RWPE2 (cell line): Measurements from ENCODE around the gene NUDCD3.

Experiments used
- ATAC-seq: fragments of 200-7000 bp; cut with Tn5 transposase; 3 replicates; pipeline ENCODE4 v1.9.1; 2021; ENCODE audit warnings: low read depth
- DNase-seq: peaks from one replicate; pipeline ENCODE4 v3.0.0-alpha.2; 2020; ENCODE audit warnings: low spot score
- H3K27ac ChIP-seq: fragments of 450-650 bp; 2 replicates; pipeline ENCODE4 v1.5.1; 2017; ENCODE audit warnings: mild to moderate bottlenecking; ENCODE audit not compliant: poor library complexity, severe bottlenecking
- H3K27me3 ChIP-seq: fragments of 250-450 bp; sonication (Bioruptor Pico); 2 replicates; pipeline ENCODE4 v1.5.1; 2021; ENCODE audit warnings: mild to moderate bottlenecking, moderate library complexity; ENCODE audit not compliant: insufficient read depth, poor library complexity, severe bottlenecking
- H3K36me3 ChIP-seq: fragments of 250-450 bp; sonication (Bioruptor Pico); 2 replicates; pipeline ENCODE4 v1.5.1; 2020; ENCODE audit warnings: low read depth, mild to moderate bottlenecking, moderate library complexity
- H3K4me1 ChIP-seq: fragments of 250-450 bp; sonication (Bioruptor Pico); 2 replicates; pipeline ENCODE4 v1.5.1; 2021; ENCODE audit warnings: mild to moderate bottlenecking, moderate library complexity; ENCODE audit not compliant: insufficient read depth, poor library complexity, severe bottlenecking
- H3K4me3 ChIP-seq: fragments of 250-450 bp; sonication (Bioruptor Pico); 2 replicates; pipeline ENCODE4 v1.5.1; 2021; ENCODE audit warnings: mild to moderate bottlenecking, moderate library complexity; ENCODE audit not compliant: severe bottlenecking
- H3K9me3 ChIP-seq: fragments of 250-450 bp; sonication (Bioruptor Pico); 2 replicates; pipeline ENCODE4 v1.5.1; 2021; ENCODE audit warnings: mild to moderate bottlenecking, moderate library complexity; ENCODE audit not compliant: severe bottlenecking
- CTCF ChIP-seq: fragments of 450-650 bp; IDR thresholded peaks from one replicate; pipeline ENCODE4 v1.5.1; 2017; ENCODE audit warnings: mild to moderate bottlenecking, moderate library complexity; ENCODE audit not compliant: poor library complexity, severe bottlenecking

Gene NUDCD3

GRCh38 chr7:44394636-44395035 is 95.8 kb downstream of the NUDCD3 start:
- H3K4me1 ChIP-seq = no peaks in the 10 kb centered on the region
- no peak for ATAC-seq
- DNase-seq = no peak
- no peak for TF ChIP-seq CTCF
- H3K36me3 ChIP-seq = peaks cover 48% of the 10 kb centered on the region
- H3K4me3 ChIP-seq = no peak overlapping the region
- no peak overlapping the region for H3K27ac ChIP-seq
- H3K27me3 ChIP-seq = no peaks in the 10 kb centered on the region
- H3K9me3 ChIP-seq = no peaks in the 10 kb centered on the region

- no peak overlapping the region for H3K27ac ChIP-seq
- ATAC-seq (no peak), DNase-seq (no peak)
- H3K36me3 ChIP-seq = peaks cover 48% of the 10 kb centered on the region
- H3K27me3 ChIP-seq = no peaks in the 10 kb centered on the region
- no peak overlapping the region for H3K4me3 ChIP-seq
- TF ChIP-seq CTCF = no peak
- no peaks in the 10 kb centered on the region for H3K4me1 ChIP-seq
- no peaks in the 10 kb centered on the region for H3K9me3 ChIP-seq
Measured at GRCh38 chr7:44394112-44394447, 96.4 kb downstream of the NUDCD3 start.

- ATAC-seq = no peak
- H3K27me3 ChIP-seq = no peaks in the 10 kb centered on the region
- peaks cover 52% of the 10 kb centered on the region for H3K36me3 ChIP-seq
- no peak for TF ChIP-seq CTCF
- H3K4me3 ChIP-seq = no peak overlapping the region
- no peak for DNase-seq
- H3K9me3 ChIP-seq = no peaks in the 10 kb centered on the region
- H3K27ac ChIP-seq = no peak overlapping the region
- no peaks in the 10 kb centered on the region for H3K4me1 ChIP-seq
Measured at GRCh38 chr7:44393238-44394111, 97.0 kb downstream of the NUDCD3 start.

- H3K4me1 ChIP-seq = no peaks in the 10 kb centered on the region
- H3K9me3 ChIP-seq = no peaks in the 10 kb centered on the region
- no peak for TF ChIP-seq CTCF
- ATAC-seq (no peak; the same call in 2 of the 3 replicates), DNase-seq (no peak)
- H3K27me3 ChIP-seq = no peaks in the 10 kb centered on the region
- no peak overlapping the region for H3K27ac ChIP-seq
- no peak overlapping the region for H3K4me3 ChIP-seq
- H3K36me3 ChIP-seq = peaks cover 60% of the 10 kb centered on the region
Measured at GRCh38 chr7:44392618-44393010, 97.8 kb downstream of the NUDCD3 start.

- Histone ChIP-seq H3K27me3 (no peaks in the 10 kb centered on the region), H3K9me3 (no peaks in the 10 kb centered on the region), H3K36me3 (peaks cover 66% of the 10 kb centered on the region), H3K4me1 (no peaks in the 10 kb centered on the region), H3K27ac (no peak overlapping the region), H3K4me3 (no peak overlapping the region)
- DNase-seq (no peak), ATAC-seq (no peak)
- no peak for TF ChIP-seq CTCF
Measured at GRCh38 chr7:44391746-44392617, 98.5 kb downstream of the NUDCD3 start.
